Jurkat, Clone E6-1 (cell line): ENCODE data around the gene RXRG. TPM values are rescaled to one million over a fixed set of nuclear protein-coding genes. Genes with fewer than 3 reads are reported as not detected.
"Not testable (repeated sequence)": the region's sequence is repeated elsewhere in the genome, so short reads cannot be mapped to it uniquely, and the experiment has no call there.

Experiments
- DNase-seq: peaks from one replicate; pipeline ENCODE4 v3.0.0-alpha.2; 2011; ENCODE audit warnings: low read depth, low spot score
- H3K4me3 ChIP-seq: 2 replicates; pipeline ENCODE4 v1.5.1; 2011; ENCODE audit warnings: mild to moderate bottlenecking, low read length, control low read depth, moderate library complexity
- polyA plus RNA-seq: library from polyadenylated mRNA; unstranded; fragments of >200 nt; gene quantifications from one replicate; pipeline ENCODE4 v1.2.1, GENCODE V29; 2012; ENCODE audit warnings: missing spikeins; ENCODE audit not compliant: insufficient read length, insufficient read depth

Gene RXRG
- not detected for polyA plus RNA-seq

DNA sequence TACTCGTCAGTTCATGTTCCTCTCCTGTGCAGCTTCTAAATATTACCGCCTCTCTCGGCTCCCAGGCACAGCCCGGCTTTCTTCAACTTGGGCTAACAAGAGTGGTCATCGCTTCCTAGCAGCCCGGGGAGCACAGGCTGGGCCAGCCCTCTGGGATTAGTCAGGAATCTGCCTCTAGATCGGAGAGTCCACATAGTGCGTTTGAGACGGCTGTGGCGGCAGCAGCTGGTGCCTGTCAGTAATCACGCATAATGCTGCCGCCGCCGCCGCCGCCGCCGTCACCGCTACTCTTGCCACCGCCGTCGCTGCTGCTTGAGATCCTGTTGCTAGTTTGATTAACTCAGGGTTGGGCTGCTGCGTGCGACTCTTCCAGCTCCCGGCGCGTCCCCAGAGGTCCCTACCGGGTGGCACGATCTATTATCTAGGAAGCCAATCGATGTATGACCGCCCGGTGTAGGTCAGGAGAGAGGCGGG lies at the start of gene RXRG:
TSS of gene RXRG (minus strand) at position 230 of the 474 bp plus-strand sequence. CDS start 233 bp downstream, outside the sequence.
- H3K4me3 ChIP-seq = no peak within 1 kb of the TSS
- no peak for DNase-seq

GRCh38 chr1:165492845-165493373 lies 48.0 kb upstream of the RXRG start:
- DNase-seq = no peak
- H3K4me3 ChIP-seq = no peak overlapping the region

GRCh38 chr1:165490175-165490574 lies 45.2 kb upstream of the RXRG start:
- no peak overlapping the region for H3K4me3 ChIP-seq
- DNase-seq = no peak

DNA sequence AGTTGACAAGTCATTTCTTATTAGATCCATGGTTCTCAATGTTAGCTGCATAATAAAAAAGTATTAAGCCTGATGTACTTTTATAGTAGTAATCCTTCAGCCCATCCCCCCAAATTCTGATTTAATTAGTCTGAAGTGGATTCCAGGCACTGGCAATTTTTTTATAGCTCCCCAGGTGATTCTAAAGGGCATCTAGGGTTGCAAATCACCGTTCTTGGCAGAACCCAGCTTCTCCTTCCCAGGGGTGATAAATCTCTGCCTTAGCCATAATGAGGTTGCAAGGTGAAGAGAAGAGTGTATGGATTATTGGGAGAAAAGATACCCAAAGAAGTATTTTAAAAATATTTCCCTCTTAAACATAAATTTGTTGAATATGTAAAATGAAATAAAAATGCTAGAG lies 43.0 kb upstream of the RXRG start:
- H3K4me3 ChIP-seq = no peak overlapping the region
- DNase-seq = no peak

DNA sequence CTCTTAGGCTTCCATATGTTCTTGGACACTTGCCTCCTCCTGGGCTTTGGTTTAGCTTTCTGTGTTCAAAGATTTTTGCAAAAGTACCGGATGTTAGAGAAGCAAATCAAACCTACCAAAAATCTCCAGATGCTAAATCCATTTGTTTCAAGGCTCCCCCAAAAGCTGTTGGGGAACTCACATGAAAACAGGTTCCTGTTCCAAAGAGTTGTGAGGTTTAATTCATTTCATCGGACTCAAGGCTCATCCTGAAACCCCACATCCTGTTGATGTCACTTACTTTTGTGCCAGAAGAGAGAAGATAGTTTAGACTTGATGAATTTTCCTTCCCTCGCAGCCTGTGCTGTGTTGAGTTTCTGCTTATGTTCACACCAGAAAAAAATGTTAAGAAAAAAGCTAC lies 41.7 kb upstream of the RXRG start:
- DNase-seq = no peak
- H3K4me3 ChIP-seq = no peak overlapping the region

- DNase-seq = no peak
- no peak overlapping the region for H3K4me3 ChIP-seq
Measured at GRCh38 chr1:165485716-165486115, 40.8 kb upstream of the RXRG start.

GRCh38 chr1:165484532-165484931 lies 39.6 kb upstream of the RXRG start:
- no peak for DNase-seq
- no peak overlapping the region for H3K4me3 ChIP-seq

GRCh38 chr1:165483412-165483811 lies 38.5 kb upstream of the RXRG start:
- peak; percentile 10 for DNase-seq

GRCh38 chr1:165481820-165482532 lies 37.0 kb upstream of the RXRG start:
- no peak for DNase-seq
- H3K4me3 ChIP-seq = no peak overlapping the region

More at GRCh38 chr1:165483412-165483811, 38.5 kb upstream of the RXRG start:
- H3K4me3 ChIP-seq = no peak overlapping the region

DNA sequence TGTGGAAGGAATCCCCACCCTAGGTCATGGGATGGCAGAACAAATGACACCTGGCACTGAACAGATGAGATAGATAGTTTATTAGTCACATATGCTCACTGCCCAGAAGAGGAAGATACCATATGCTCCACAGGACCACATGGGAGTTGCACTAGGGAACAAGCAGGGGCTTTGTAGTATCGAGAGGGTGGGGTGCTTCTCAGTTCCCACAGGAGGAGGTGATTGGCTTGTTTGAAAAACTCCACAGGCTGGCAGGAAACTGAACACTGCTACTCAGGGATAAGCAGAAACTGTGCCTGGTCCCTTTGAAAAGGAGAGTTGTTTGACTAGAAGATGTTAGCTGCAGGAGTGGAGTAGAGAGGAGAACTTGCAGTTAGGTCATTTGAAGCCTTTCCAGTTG lies 31.9 kb upstream of the RXRG start:
- DNase-seq = no peak
- no peak overlapping the region for H3K4me3 ChIP-seq

DNA sequence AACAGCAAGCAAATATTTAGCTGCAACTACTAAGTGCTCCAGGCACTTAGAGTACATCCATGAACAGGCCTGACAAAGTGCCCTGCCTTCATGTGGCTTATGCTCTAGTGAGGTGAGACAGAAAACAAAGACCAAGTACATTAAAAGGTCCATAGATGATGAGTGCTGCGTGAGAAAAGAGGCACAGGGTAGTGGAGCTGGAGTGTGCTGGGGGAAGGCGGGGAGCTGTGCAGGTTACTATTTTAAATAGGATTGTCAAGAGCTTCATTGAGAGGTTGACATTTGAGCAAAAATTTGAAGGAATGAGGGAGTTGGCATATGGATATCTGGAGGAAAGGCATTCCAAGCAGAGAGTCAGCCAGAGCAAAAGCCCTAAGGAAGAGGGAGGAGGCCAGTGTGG lies 29.3 kb upstream of the RXRG start:
- H3K4me3 ChIP-seq = no peak overlapping the region
- DNase-seq = no peak

GRCh38 chr1:165473081-165473480 lies 28.2 kb upstream of the RXRG start:
- no peak for DNase-seq
- no peak overlapping the region for H3K4me3 ChIP-seq

GRCh38 chr1:165468726-165469249 lies 23.9 kb upstream of the RXRG start:
- DNase-seq = no peak
- H3K4me3 ChIP-seq = no peak overlapping the region

- DNase-seq = no peak
- H3K4me3 ChIP-seq = no peak overlapping the region
Measured at GRCh38 chr1:165468253-165468652, 23.3 kb upstream of the RXRG start.

DNA sequence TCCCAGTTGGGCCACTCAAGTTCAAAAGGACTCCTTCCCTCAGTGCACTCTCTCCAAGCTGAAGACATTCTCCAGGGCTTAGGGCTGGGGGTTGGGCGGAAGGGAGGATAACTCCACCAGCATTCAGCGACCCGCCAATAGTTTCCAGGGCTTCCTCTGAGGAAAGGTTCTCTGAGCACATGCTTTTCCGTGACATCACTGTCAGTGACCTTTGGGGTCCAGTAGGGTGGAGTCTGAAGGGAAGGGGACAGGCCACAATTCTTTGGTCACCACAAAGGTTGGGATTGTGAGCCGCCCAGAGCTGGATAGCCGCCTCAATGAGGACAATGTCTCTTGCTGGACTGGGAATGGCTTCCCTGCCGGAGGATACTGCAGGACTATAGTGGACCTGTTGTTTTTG lies 22.8 kb upstream of the RXRG start:
- H3K4me3 ChIP-seq = no peak overlapping the region
- DNase-seq = no peak

DNA sequence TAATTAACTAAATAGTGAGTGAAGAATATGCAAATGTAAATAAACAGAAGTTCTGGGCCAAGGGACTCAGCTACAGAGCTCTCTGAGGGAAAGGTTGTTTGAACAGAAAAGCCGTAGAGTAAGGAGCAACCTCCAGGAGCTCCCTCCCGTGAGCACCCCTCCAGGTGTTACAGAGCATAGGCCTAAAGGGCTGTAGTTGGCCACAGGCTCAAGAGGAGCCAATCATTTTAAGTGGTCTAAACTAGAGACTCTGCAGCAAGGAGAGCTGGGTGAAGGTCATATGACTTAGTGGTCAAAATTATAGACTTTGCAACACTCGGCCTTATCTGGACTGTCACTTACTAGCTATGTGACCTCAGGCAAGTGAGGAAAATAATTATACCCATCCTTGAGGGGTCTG lies 19.1 kb upstream of the RXRG start:
- H3K4me3 ChIP-seq = no peak overlapping the region
- no peak for DNase-seq

DNA sequence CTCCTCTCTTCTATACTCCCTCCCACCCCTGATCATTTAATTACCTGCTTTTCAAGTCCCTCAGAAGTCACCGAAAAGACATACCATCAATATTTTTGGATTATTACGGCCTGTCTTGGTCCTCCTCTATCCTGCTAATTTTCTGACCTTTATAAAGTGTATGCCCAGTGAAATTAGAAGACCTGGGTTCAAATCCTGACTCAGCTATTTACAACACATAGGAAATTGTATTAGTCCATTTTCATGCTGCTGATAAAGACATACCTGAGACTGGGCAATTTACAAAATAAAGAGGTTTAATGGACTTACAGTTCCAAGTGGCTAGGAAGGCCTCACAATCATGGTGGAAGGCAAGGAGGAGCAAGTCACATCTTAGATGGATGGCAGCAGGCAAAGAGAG lies 14.8 kb upstream of the RXRG start:
- DNase-seq, H3K4me3 ChIP-seq: not testable (repeated sequence)

DNA sequence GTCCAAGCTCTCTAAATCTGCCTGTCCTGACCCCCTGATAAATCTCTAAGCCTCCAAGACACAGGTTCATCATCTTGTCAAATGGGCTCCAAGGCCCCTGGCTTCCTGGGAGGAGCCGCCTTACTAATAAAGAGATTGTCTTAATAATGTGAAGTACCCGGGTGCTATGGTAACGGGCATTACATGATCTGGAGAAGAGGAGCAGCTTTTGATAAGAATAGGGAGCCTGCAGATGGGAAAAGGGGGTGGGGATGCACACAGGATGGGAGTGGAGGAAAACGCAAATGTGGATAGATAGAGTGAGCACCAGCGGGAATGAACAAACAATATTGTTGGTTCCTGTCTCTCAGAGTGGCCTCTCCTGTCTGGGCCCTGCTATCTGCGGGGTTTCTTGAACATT lies 11.9 kb upstream of the RXRG start:
- DNase-seq = no peak
- H3K4me3 ChIP-seq = no peak overlapping the region

GRCh38 chr1:165456114-165456513 lies 11.2 kb upstream of the RXRG start:
- DNase-seq = no peak
- no peak overlapping the region for H3K4me3 ChIP-seq

DNA sequence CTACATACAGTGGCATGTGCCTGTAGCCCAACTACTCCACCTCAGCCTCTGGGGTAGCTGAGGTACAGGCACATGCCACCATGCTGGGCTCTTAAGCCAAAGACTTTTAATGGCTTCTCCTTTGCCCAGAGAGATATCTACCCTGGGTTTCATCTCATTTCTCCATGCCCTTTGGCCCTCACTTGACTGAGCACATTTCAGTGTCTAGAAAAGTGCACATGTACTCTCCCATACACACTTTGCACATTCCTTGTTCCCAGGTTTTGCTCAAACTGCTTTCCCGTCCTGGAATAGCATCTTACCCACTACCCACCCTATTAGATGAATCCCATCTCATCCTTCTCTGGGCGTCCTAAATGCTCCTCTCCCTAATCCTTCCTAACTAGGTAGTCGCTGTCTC lies 10.2 kb upstream of the RXRG start:
- DNase-seq = no peak
- H3K4me3 ChIP-seq = no peak overlapping the region
